H9 (cell line): ENCODE results near the gene MALRD1. TPM values are rescaled to one million over a fixed set of nuclear protein-coding genes. Genes with fewer than 3 reads are reported as not detected.

ENCODE experiments used
- DNase-seq: peaks from one replicate; pipeline ENCODE4 v3.0.0-alpha.2; 2017
- H2AFZ ChIP-seq: one replicate; pipeline ENCODE4 v1.6.1; 2013; ENCODE audit warnings: mild to moderate bottlenecking, low read length, control low read depth, moderate library complexity
- H2AK5ac ChIP-seq: 2 replicates; pipeline ENCODE4 v1.6.1; 2013; ENCODE audit warnings: low read length, control low read depth, mixed read lengths; ENCODE audit not compliant: insufficient read length
- H2BK120ac ChIP-seq: one replicate; pipeline ENCODE4 v1.6.1; 2013; ENCODE audit warnings: low read depth, mild to moderate bottlenecking, low read length, control low read depth, inconsistent platforms; ENCODE audit not compliant: poor library complexity, severe bottlenecking
- H2BK12ac ChIP-seq: 2 replicates; pipeline ENCODE4 v1.6.1; 2013; ENCODE audit warnings: low read length, control low read depth, mixed read lengths, low read depth; ENCODE audit not compliant: insufficient read length
- H2BK15ac ChIP-seq: 2 replicates; pipeline ENCODE4 v1.6.1; 2013; ENCODE audit warnings: low read depth, low read length, control low read depth
- H2BK20ac ChIP-seq: one replicate; pipeline ENCODE4 v1.6.1; 2013; ENCODE audit warnings: low read depth, mild to moderate bottlenecking, low read length, control low read depth, inconsistent platforms; ENCODE audit not compliant: poor library complexity, severe bottlenecking
- H2BK5ac ChIP-seq: 2 replicates; pipeline ENCODE4 v1.6.1; 2013; ENCODE audit warnings: low read length, control low read depth, mixed read lengths; ENCODE audit not compliant: insufficient read length
- H3K14ac ChIP-seq: 2 replicates; pipeline ENCODE4 v1.6.1; 2013; ENCODE audit warnings: low read length, control low read depth; ENCODE audit not compliant: insufficient read depth
- H3K18ac ChIP-seq: 2 replicates; pipeline ENCODE4 v1.6.1; 2013; ENCODE audit warnings: low read depth, mild to moderate bottlenecking, mixed read lengths, low read length, control low read depth; ENCODE audit not compliant: insufficient read length
- H3K23ac ChIP-seq: 2 replicates; pipeline ENCODE4 v1.6.1; 2013; ENCODE audit warnings: low read length, control low read depth, mixed read lengths, low read depth; ENCODE audit not compliant: insufficient read length
- H3K23me2 ChIP-seq: 2 replicates; pipeline ENCODE4 v1.6.1; 2013; ENCODE audit warnings: low read depth, mild to moderate bottlenecking, mixed read lengths, low read length, control low read depth; ENCODE audit not compliant: insufficient read length, poor library complexity, severe bottlenecking
- H3K27ac ChIP-seq: 2 replicates; pipeline ENCODE4 v1.5.1; 2013; ENCODE audit warnings: low read length, control low read depth, mixed read lengths, low read depth; ENCODE audit not compliant: insufficient read length
- H3K27me3 ChIP-seq: 2 replicates; pipeline ENCODE4 v1.6.1; 2013; ENCODE audit warnings: low read length, control low read depth, inconsistent platforms; ENCODE audit not compliant: insufficient read depth
- H3K4ac ChIP-seq: 2 replicates; pipeline ENCODE4 v1.6.1; 2013; ENCODE audit warnings: low read depth, mild to moderate bottlenecking, control low read depth, inconsistent platforms, low read length, moderate library complexity
- H3K4me1 ChIP-seq: 2 replicates; pipeline ENCODE4 v1.6.1; 2013; ENCODE audit warnings: low read length, control low read depth, inconsistent platforms; ENCODE audit not compliant: insufficient read depth
- H3K4me2 ChIP-seq: 2 replicates; pipeline ENCODE4 v1.6.1; 2013; ENCODE audit warnings: low read length, control low read depth, mixed read lengths; ENCODE audit not compliant: insufficient read length, insufficient read depth
- H3K56ac ChIP-seq: 2 replicates; pipeline ENCODE4 v1.6.1; 2013; ENCODE audit warnings: low read depth, mild to moderate bottlenecking, mixed read lengths, low read length, control low read depth; ENCODE audit not compliant: insufficient read length
- H3K79me1 ChIP-seq: 2 replicates; pipeline ENCODE4 v1.6.1; 2013; ENCODE audit warnings: low read depth, mild to moderate bottlenecking, moderate library complexity, low read length, control low read depth, inconsistent platforms; ENCODE audit not compliant: insufficient read depth, poor library complexity, severe bottlenecking
- H3K79me2 ChIP-seq: 2 replicates; pipeline ENCODE4 v1.6.1; 2013; ENCODE audit warnings: low read length, control low read depth, inconsistent platforms; ENCODE audit not compliant: insufficient read depth
- H3K9ac ChIP-seq: 2 replicates; pipeline ENCODE4 v1.6.1; 2013; ENCODE audit warnings: low read length, control low read depth, mixed read lengths; ENCODE audit not compliant: insufficient read length; ENCODE audit errors: extremely low read depth
- H3K9me3 ChIP-seq: one replicate; pipeline ENCODE4 v1.6.1; 2013; ENCODE audit warnings: low read depth, low read length, inconsistent platforms; ENCODE audit not compliant: control insufficient read depth
- H3T11ph ChIP-seq: one replicate; pipeline ENCODE4 v1.6.1; 2013; ENCODE audit warnings: mild to moderate bottlenecking, low read length, control low read depth, inconsistent platforms
- H4K20me1 ChIP-seq: one replicate; pipeline ENCODE4 v1.6.1; 2013; ENCODE audit not compliant: control insufficient read depth, insufficient read length, insufficient read depth
- H4K5ac ChIP-seq: 2 replicates; pipeline ENCODE4 v1.6.1; 2013; ENCODE audit warnings: low read depth, mild to moderate bottlenecking, mixed read lengths, low read length, control low read depth; ENCODE audit not compliant: insufficient read length
- H4K8ac ChIP-seq: replicated peaks from 2 replicates; pipeline ENCODE4 v1.6.1; 2013; ENCODE audit warnings: low read length, control low read depth, mixed read lengths, low read depth; ENCODE audit not compliant: insufficient read length
- H4K91ac ChIP-seq: 2 replicates; pipeline ENCODE4 v1.6.1; 2013; ENCODE audit warnings: low read depth, mild to moderate bottlenecking, moderate library complexity, mixed read lengths, low read length, control low read depth; ENCODE audit not compliant: insufficient read length
- H3K27ac Mint-ChIP-seq, 3 experiments: 2 replicates in 2 of 3; 3 replicates in 1 of 3; pipeline ENCODE4 v1.8.0; 2020 to 2021; ENCODE audit warnings: mixed read lengths in 3 of 3, mild to moderate bottlenecking in 1 of 3, moderate library complexity in 1 of 3
- H3K27me3 Mint-ChIP-seq: 2 replicates; pipeline ENCODE4 v1.8.0; 2021; ENCODE audit warnings: low read depth, mild to moderate bottlenecking, moderate library complexity, mixed read lengths
- H3K36me3 Mint-ChIP-seq, 3 experiments: 2 replicates in 2 of 3; 3 replicates in 1 of 3; pipeline ENCODE4 v1.8.0; 2020 to 2021; ENCODE audit warnings: low read depth in 3 of 3, mixed read lengths in 3 of 3; ENCODE audit not compliant: insufficient read depth in 1 of 3
- H3K4me1 Mint-ChIP-seq, 2 experiments: 2 replicates each; pipeline ENCODE4 v1.8.0; 2020; ENCODE audit warnings: mixed read lengths in 2 of 2
- H3K4me3 Mint-ChIP-seq, 2 experiments: 2 replicates in 1 of 2; 3 replicates in 1 of 2; pipeline ENCODE4 v1.8.0; 2020 to 2021; ENCODE audit warnings: mild to moderate bottlenecking in 2 of 2, mixed read lengths in 2 of 2, moderate library complexity in 1 of 2
- H3K9me3 Mint-ChIP-seq, 2 experiments: 2 replicates in 1 of 2; 3 replicates in 1 of 2; pipeline ENCODE4 v1.8.0; 2020; ENCODE audit warnings: mild to moderate bottlenecking in 2 of 2, mixed read lengths in 2 of 2, moderate library complexity in 1 of 2
- WGBS: extraction: QIAGEN DNeasy Blood & Tissue Kit; methylation state at CpG from one replicate; pipeline ENCODE4 v1.1.7; 2013; ENCODE audit warnings: missing lambda C conversion rate, low lambda C conversion rate, mixed read lengths; ENCODE audit not compliant: insufficient read length; ENCODE audit errors: extremely low coverage; 5-methylcytosine and 5-hydroxymethylcytosine counted together
- total RNA-seq: library from RNA; stranded (reverse); gene quantifications from 2 replicates; pipeline ENCODE4 v1.2.1, GENCODE V29; 2021
- TF ChIP-seq, protein P1 (sequence below): fragments of 200-600 bp; sonication (generic); conservative IDR thresholded peaks from 3 replicates; pipeline ENCODE4 v1.8.0; 2021; ENCODE audit warnings: antibody characterized with exemption, mild to moderate bottlenecking

The MALRD1 gene
- total RNA-seq, 1 experiment from 2014 or later, result 0.20 TPM

DNA sequence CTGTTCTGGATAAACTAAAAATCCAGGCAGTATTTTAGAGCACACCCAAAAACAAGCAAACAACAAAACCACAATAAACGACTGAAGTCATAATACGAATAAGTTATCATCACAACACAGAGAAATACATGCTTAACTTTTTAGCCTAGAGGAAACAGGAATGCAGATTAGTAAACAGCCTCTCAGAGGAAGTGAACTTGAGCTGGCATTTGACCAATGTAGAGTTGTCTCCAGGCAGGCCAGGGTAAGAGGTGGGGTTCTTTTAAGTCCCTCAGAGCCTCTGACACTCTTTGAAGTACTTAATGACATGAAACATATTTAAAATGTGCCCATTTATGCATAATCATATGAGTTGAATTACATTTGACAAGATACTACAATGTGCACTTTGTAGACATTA lies 724.4 kb downstream of the MALRD1 start:
- H3K14ac ChIP-seq, result no peak overlapping the region
- H3K23ac ChIP-seq, result no peak overlapping the region
- H3K4ac ChIP-seq, result no peak overlapping the region
- DNase-seq, result no peak
- H3K79me1 ChIP-seq, result no peaks in the 10 kb centered on the region
- H2BK15ac ChIP-seq, result no peak overlapping the region
- no peak overlapping the region for H3K27ac ChIP-seq
- peaks cover 8 to 9% of the 10 kb centered on the region in 2 experiments for H3K4me1 Mint-ChIP-seq
- no peaks in the 10 kb centered on the region for H3K23me2 ChIP-seq
- H3K18ac ChIP-seq, result no peak overlapping the region
- H3K4me3 Mint-ChIP-seq, result no peak overlapping the region
- no peak overlapping the region for H2AK5ac ChIP-seq
- no peak overlapping the region for H2BK12ac ChIP-seq
- no peaks in the 10 kb centered on the region for H3K9me3 ChIP-seq
- TF ChIP-seq, protein P1, sequence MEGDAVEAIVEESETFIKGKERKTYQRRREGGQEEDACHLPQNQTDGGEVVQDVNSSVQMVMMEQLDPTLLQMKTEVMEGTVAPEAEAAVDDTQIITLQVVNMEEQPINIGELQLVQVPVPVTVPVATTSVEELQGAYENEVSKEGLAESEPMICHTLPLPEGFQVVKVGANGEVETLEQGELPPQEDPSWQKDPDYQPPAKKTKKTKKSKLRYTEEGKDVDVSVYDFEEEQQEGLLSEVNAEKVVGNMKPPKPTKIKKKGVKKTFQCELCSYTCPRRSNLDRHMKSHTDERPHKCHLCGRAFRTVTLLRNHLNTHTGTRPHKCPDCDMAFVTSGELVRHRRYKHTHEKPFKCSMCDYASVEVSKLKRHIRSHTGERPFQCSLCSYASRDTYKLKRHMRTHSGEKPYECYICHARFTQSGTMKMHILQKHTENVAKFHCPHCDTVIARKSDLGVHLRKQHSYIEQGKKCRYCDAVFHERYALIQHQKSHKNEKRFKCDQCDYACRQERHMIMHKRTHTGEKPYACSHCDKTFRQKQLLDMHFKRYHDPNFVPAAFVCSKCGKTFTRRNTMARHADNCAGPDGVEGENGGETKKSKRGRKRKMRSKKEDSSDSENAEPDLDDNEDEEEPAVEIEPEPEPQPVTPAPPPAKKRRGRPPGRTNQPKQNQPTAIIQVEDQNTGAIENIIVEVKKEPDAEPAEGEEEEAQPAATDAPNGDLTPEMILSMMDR, result no peak
- H3K36me3 Mint-ChIP-seq, result no peaks in the 10 kb centered on the region; a peak in 1 of 7 replicates
- H3K79me2 ChIP-seq, result no peaks in the 10 kb centered on the region
- H2AFZ ChIP-seq, result no peak overlapping the region
- H3K4me2 ChIP-seq, result no peak overlapping the region
- H3K9me3 Mint-ChIP-seq, result no peaks in the 10 kb centered on the region
- no peak overlapping the region for H4K5ac ChIP-seq
- no peak overlapping the region for H3K56ac ChIP-seq
- no peak overlapping the region for H2BK5ac ChIP-seq
- no peak overlapping the region for H2BK20ac ChIP-seq
- no peak overlapping the region for H3K27ac Mint-ChIP-seq
- no peaks in the 10 kb centered on the region for H3K27me3 ChIP-seq
- H4K8ac ChIP-seq, result no peak overlapping the region
- no CpG with 5 or more reads among the region's 2 CpGs for WGBS
- H2BK120ac ChIP-seq, result no peak overlapping the region
- no peaks in the 10 kb centered on the region; the same call in 1 of the 2 replicates for H3K4me1 ChIP-seq
- H4K20me1 ChIP-seq, result no peaks in the 10 kb centered on the region
- no peaks in the 10 kb centered on the region; the same call in 1 of the 2 replicates for H3K27me3 Mint-ChIP-seq
- no peak overlapping the region for H3K9ac ChIP-seq
- no peak overlapping the region for H3T11ph ChIP-seq
- no peak overlapping the region for H4K91ac ChIP-seq
